ENCODE results near the gene HAO1.

HAO1 gene

GRCh38 chr20:7939663-7940062 lies 595 bp downstream of the HAO1 start:
- H2BK120ac ChIP-seq (ENCODE audit: low read depth, low read length): no peak overlapping the region
- H3K79me1 ChIP-seq (replicated peaks; ENCODE audit: low read length, poor library complexity, severe bottlenecking): no peaks in the 10 kb centered on the region
- no peaks in the 10 kb centered on the region for H3K9me3 ChIP-seq (ENCODE audit: control insufficient read depth, low read length)
- H2AK5ac ChIP-seq (ENCODE audit: low read length, severe bottlenecking): no peak overlapping the region
- no peak overlapping the region for H3K27ac ChIP-seq (ENCODE audit: low read length, poor library complexity, severe bottlenecking)
- no peaks in the 10 kb centered on the region for H3K36me3 ChIP-seq (ENCODE audit: control insufficient read depth in 1 of 2, insufficient read depth in 2 of 2, low read depth in 1 of 2, low read length in 2 of 2)
- H3K18ac ChIP-seq (ENCODE audit: low read depth in 1 of 2, low read length in 2 of 2): no peak overlapping the region
- H4K91ac ChIP-seq (ENCODE audit: low read length): no peak overlapping the region
- no peak overlapping the region for H3K4me2 ChIP-seq (ENCODE audit: low read length, poor library complexity, severe bottlenecking)
- no peak overlapping the region for H3K9ac ChIP-seq (ENCODE audit: low read length)
- H3K4me3 ChIP-seq (ENCODE audit: insufficient read depth in 1 of 2, low read depth in 1 of 2, low read length in 2 of 2): no peak overlapping the region
- no peak for DNase-seq
- no peak overlapping the region for H3K4ac ChIP-seq (ENCODE audit: low read depth in 1 of 2, low read length in 2 of 2)
- H4K8ac ChIP-seq (ENCODE audit: low read length): no peak overlapping the region
- H2BK5ac ChIP-seq (ENCODE audit: low read depth, low read length, poor library complexity, severe bottlenecking): no peak overlapping the region
- no peak overlapping the region for H2BK12ac ChIP-seq (ENCODE audit: low read length in 2 of 2)
- no peaks in the 10 kb centered on the region for H3K4me1 ChIP-seq (ENCODE audit: control insufficient read depth, insufficient read depth, low read depth, low read length)
- WGBS: 65% methylated on average over 2 of the region's 4 CpGs
- H3K14ac ChIP-seq (ENCODE audit: low read length in 2 of 2): no peak overlapping the region
- H3K27me3 ChIP-seq (ENCODE audit: control insufficient read depth in 1 of 2, insufficient read depth in 1 of 2, low read length in 2 of 2): no peaks in the 10 kb centered on the region
- no peak overlapping the region for H2BK15ac ChIP-seq (ENCODE audit: low read depth, poor library complexity, severe bottlenecking)
- no peak overlapping the region for H3K23ac ChIP-seq (ENCODE audit: low read length in 2 of 2)
- H2AFZ ChIP-seq (ENCODE audit: low read depth, low read length): no peak overlapping the region

GRCh38 chr20:7938058-7938457 lies 2.2 kb downstream of the HAO1 start:
- Histone ChIP-seq H2AK5ac (ENCODE audit: low read length, severe bottlenecking) (no peak overlapping the region), H3K27me3 (ENCODE audit: control insufficient read depth in 1 of 2, insufficient read depth in 1 of 2, low read length in 2 of 2) (no peaks in the 10 kb centered on the region), H3K9ac (ENCODE audit: low read length) (no peak overlapping the region), H2AFZ (ENCODE audit: low read depth, low read length) (no peak overlapping the region), H3K4me2 (ENCODE audit: low read length, poor library complexity, severe bottlenecking) (no peak overlapping the region), H3K79me1 (replicated peaks; ENCODE audit: low read length, poor library complexity, severe bottlenecking) (no peaks in the 10 kb centered on the region), H3K27ac (ENCODE audit: low read length, poor library complexity, severe bottlenecking) (no peak overlapping the region), H3K4me1 (ENCODE audit: control insufficient read depth, insufficient read depth, low read depth, low read length) (no peaks in the 10 kb centered on the region), H4K91ac (ENCODE audit: low read length) (no peak overlapping the region), H3K36me3 (ENCODE audit: control insufficient read depth in 1 of 2, insufficient read depth in 2 of 2, low read depth in 1 of 2, low read length in 2 of 2) (no peaks in the 10 kb centered on the region), H2BK120ac (ENCODE audit: low read depth, low read length) (no peak overlapping the region), H3K9me3 (ENCODE audit: control insufficient read depth, low read length) (no peaks in the 10 kb centered on the region), H2BK12ac (ENCODE audit: low read length in 2 of 2) (no peak overlapping the region), H3K23ac (ENCODE audit: low read length in 2 of 2) (no peak overlapping the region), H3K18ac (ENCODE audit: low read depth in 1 of 2, low read length in 2 of 2) (no peak overlapping the region), H3K4ac (ENCODE audit: low read depth in 1 of 2, low read length in 2 of 2) (no peak overlapping the region), H4K8ac (ENCODE audit: low read length) (no peak overlapping the region), H3K4me3 (ENCODE audit: insufficient read depth in 1 of 2, low read depth in 1 of 2, low read length in 2 of 2) (no peak overlapping the region), H2BK5ac (ENCODE audit: low read depth, low read length, poor library complexity, severe bottlenecking) (no peak overlapping the region), H3K14ac (ENCODE audit: low read length in 2 of 2) (no peak overlapping the region), H2BK15ac (ENCODE audit: low read depth, poor library complexity, severe bottlenecking) (no peak overlapping the region)
- no peak for DNase-seq
- 89% methylated on average over 1 of the region's 2 CpGs for WGBS

GRCh38 chr20:7937328-7937727 lies 2.9 kb downstream of the HAO1 start:
- no peak overlapping the region for H3K27ac ChIP-seq (ENCODE audit: low read length, poor library complexity, severe bottlenecking)
- no peak overlapping the region for H4K91ac ChIP-seq (ENCODE audit: low read length)
- no peak overlapping the region for H3K23ac ChIP-seq (ENCODE audit: low read length in 2 of 2)
- no peaks in the 10 kb centered on the region for H3K9me3 ChIP-seq (ENCODE audit: control insufficient read depth, low read length)
- no peak overlapping the region for H2BK15ac ChIP-seq (ENCODE audit: low read depth, poor library complexity, severe bottlenecking)
- H3K4me2 ChIP-seq (ENCODE audit: low read length, poor library complexity, severe bottlenecking): no peak overlapping the region
- H3K79me1 ChIP-seq (replicated peaks; ENCODE audit: low read length, poor library complexity, severe bottlenecking): no peaks in the 10 kb centered on the region
- DNase-seq: no peak
- no peak overlapping the region for H3K18ac ChIP-seq (ENCODE audit: low read depth in 1 of 2, low read length in 2 of 2)
- no peak overlapping the region for H3K4me3 ChIP-seq (ENCODE audit: insufficient read depth in 1 of 2, low read depth in 1 of 2, low read length in 2 of 2)
- peak overlapping the region; percentile 77 for H3K9ac ChIP-seq (ENCODE audit: low read length)
- H2BK5ac ChIP-seq (ENCODE audit: low read depth, low read length, poor library complexity, severe bottlenecking): no peak overlapping the region
- no peak overlapping the region for H2BK12ac ChIP-seq (ENCODE audit: low read length in 2 of 2)
- no peaks in the 10 kb centered on the region for H3K4me1 ChIP-seq (ENCODE audit: control insufficient read depth, insufficient read depth, low read depth, low read length)
- no peak overlapping the region for H2AK5ac ChIP-seq (ENCODE audit: low read length, severe bottlenecking)
- no peaks in the 10 kb centered on the region for H3K36me3 ChIP-seq (ENCODE audit: control insufficient read depth in 1 of 2, insufficient read depth in 2 of 2, low read depth in 1 of 2, low read length in 2 of 2)
- no peak overlapping the region for H3K4ac ChIP-seq (ENCODE audit: low read depth in 1 of 2, low read length in 2 of 2)
- 100% methylated on average over 2 of the region's 3 CpGs for WGBS
- no peaks in the 10 kb centered on the region for H3K27me3 ChIP-seq (ENCODE audit: control insufficient read depth in 1 of 2, insufficient read depth in 1 of 2, low read length in 2 of 2)
- H2AFZ ChIP-seq (ENCODE audit: low read depth, low read length): no peak overlapping the region
- H4K8ac ChIP-seq (ENCODE audit: low read length): no peak overlapping the region
- no peak overlapping the region for H3K14ac ChIP-seq (ENCODE audit: low read length in 2 of 2)
- no peak overlapping the region for H2BK120ac ChIP-seq (ENCODE audit: low read depth, low read length)

- H3K4me2 ChIP-seq (ENCODE audit: low read length, poor library complexity, severe bottlenecking): no peak overlapping the region
- H3K4me1 ChIP-seq (ENCODE audit: control insufficient read depth, insufficient read depth, low read depth, low read length): no peaks in the 10 kb centered on the region
Observed at GRCh38 chr20:7935027-7935551, 5.2 kb downstream of the HAO1 start.

More at GRCh38 chr20:7935027-7935551, 5.2 kb downstream of the HAO1 start:
- H3K4ac ChIP-seq (ENCODE audit: low read depth in 1 of 2, low read length in 2 of 2): no peak overlapping the region
- H2AK5ac ChIP-seq (ENCODE audit: low read length, severe bottlenecking): no peak overlapping the region
- no peak overlapping the region for H2BK120ac ChIP-seq (ENCODE audit: low read depth, low read length)
- H2AFZ ChIP-seq (ENCODE audit: low read depth, low read length): no peak overlapping the region
- no peak overlapping the region for H3K14ac ChIP-seq (ENCODE audit: low read length in 2 of 2)
- no peak overlapping the region for H3K18ac ChIP-seq (ENCODE audit: low read depth in 1 of 2, low read length in 2 of 2)
- H4K91ac ChIP-seq (ENCODE audit: low read length): no peak overlapping the region
- no peak overlapping the region for H2BK15ac ChIP-seq (ENCODE audit: low read depth, poor library complexity, severe bottlenecking)
- no peaks in the 10 kb centered on the region for H3K79me1 ChIP-seq (replicated peaks; ENCODE audit: low read length, poor library complexity, severe bottlenecking)
- H3K9me3 ChIP-seq (ENCODE audit: control insufficient read depth, low read length): no peaks in the 10 kb centered on the region
- no peak overlapping the region for H3K23ac ChIP-seq (ENCODE audit: low read length in 2 of 2)
- no peak overlapping the region for H2BK12ac ChIP-seq (ENCODE audit: low read length in 2 of 2)
- no peak for DNase-seq
- H3K36me3 ChIP-seq (ENCODE audit: control insufficient read depth in 1 of 2, insufficient read depth in 2 of 2, low read depth in 1 of 2, low read length in 2 of 2): no peaks in the 10 kb centered on the region
- no peak overlapping the region for H3K9ac ChIP-seq (ENCODE audit: low read length)
- WGBS: 100% methylated on average over 2 of the region's 4 CpGs
- H3K27me3 ChIP-seq (ENCODE audit: control insufficient read depth in 1 of 2, insufficient read depth in 1 of 2, low read length in 2 of 2): no peaks in the 10 kb centered on the region
- no peak overlapping the region for H3K27ac ChIP-seq (ENCODE audit: low read length, poor library complexity, severe bottlenecking)
- no peak overlapping the region for H3K4me3 ChIP-seq (ENCODE audit: insufficient read depth in 1 of 2, low read depth in 1 of 2, low read length in 2 of 2)
- no peak overlapping the region for H2BK5ac ChIP-seq (ENCODE audit: low read depth, low read length, poor library complexity, severe bottlenecking)
- H4K8ac ChIP-seq (ENCODE audit: low read length): no peak overlapping the region
